ENCODE results near the gene HOXA7. TPM values are rescaled to one million over a fixed set of nuclear protein-coding genes. Genes with fewer than 3 reads are reported as not detected.

HOXA7 gene
- total RNA-seq, 2 donors from 2014 or later: not detected

- H3K4me1 ChIP-seq (ENCODE audit: control insufficient read depth, insufficient read depth, low read length): no peaks in the 10 kb centered on the region
- no peaks in the 10 kb centered on the region for H3K36me3 ChIP-seq (ENCODE audit: control insufficient read depth, insufficient read depth, low read length)
- no peak for DNase-seq
- H3K9me3 ChIP-seq (ENCODE audit: control insufficient read depth, low read length): peaks cover 3% of the 10 kb centered on the region
- H3K27ac ChIP-seq (ENCODE audit: low read depth, low read length): no peak overlapping the region
- Mint-ChIP-seq H3K27me3 (ENCODE audit: insufficient read depth) (peaks cover 100% of the 10 kb centered on the region), H3K4me3 (no peak overlapping the region), H3K9me3 (peaks cover 6% of the 10 kb centered on the region), H3K4me1 (peaks cover 11% of the 10 kb centered on the region), H3K36me3 (ENCODE audit: low read depth) (no peaks in the 10 kb centered on the region), H3K27ac (no peak overlapping the region)
- H3K4me3 ChIP-seq (ENCODE audit: low read length): no peak overlapping the region
- H3K9ac ChIP-seq (ENCODE audit: extremely low read depth, low read length, poor library complexity, severe bottlenecking): no peak overlapping the region
- TF ChIP-seq CTCF (conservative IDR thresholded peaks at IDR 0.05): no peak
- H3K27me3 ChIP-seq (ENCODE audit: control insufficient read depth, insufficient read depth, low read length, poor library complexity, severe bottlenecking): peaks cover 100% of the 10 kb centered on the region
- WGBS, 2 experiments (ENCODE audit: insufficient coverage in 1 of 2, insufficient read length in 1 of 2): 37 to 48% methylated on average over 13 to 18 of the region's 18 CpGs
Measured at GRCh38 chr7:27141137-27141922, 15.1 kb downstream of the HOXA7 start.

- WGBS, 2 experiments (ENCODE audit: insufficient coverage in 1 of 2, insufficient read length in 1 of 2): 32 to 43% methylated on average over 9 to 15 of the region's 15 CpGs
- Mint-ChIP-seq H3K9me3 (peaks cover 4% of the 10 kb centered on the region), H3K4me3 (no peak overlapping the region), H3K27ac (no peak overlapping the region), H3K36me3 (ENCODE audit: low read depth) (no peaks in the 10 kb centered on the region), H3K4me1 (peaks cover 11% of the 10 kb centered on the region), H3K27me3 (ENCODE audit: insufficient read depth) (peaks cover 100% of the 10 kb centered on the region)
- Histone ChIP-seq H3K9ac (ENCODE audit: extremely low read depth, low read length, poor library complexity, severe bottlenecking) (no peak overlapping the region), H3K4me1 (ENCODE audit: control insufficient read depth, insufficient read depth, low read length) (no peaks in the 10 kb centered on the region), H3K9me3 (ENCODE audit: control insufficient read depth, low read length) (peaks cover 3% of the 10 kb centered on the region), H3K27me3 (ENCODE audit: control insufficient read depth, insufficient read depth, low read length, poor library complexity, severe bottlenecking) (peaks cover 100% of the 10 kb centered on the region), H3K36me3 (ENCODE audit: control insufficient read depth, insufficient read depth, low read length) (no peaks in the 10 kb centered on the region), H3K27ac (ENCODE audit: low read depth, low read length) (no peak overlapping the region), H3K4me3 (ENCODE audit: low read length) (no peak overlapping the region)
- DNase-seq: no peak
- TF ChIP-seq CTCF (conservative IDR thresholded peaks at IDR 0.05): no peak
Measured at GRCh38 chr7:27140126-27140857, 16.2 kb downstream of the HOXA7 start.

- WGBS, 2 experiments (ENCODE audit: insufficient coverage in 1 of 2, insufficient read length in 1 of 2): 3% methylated on average over 19 to 53 of the region's 53 CpGs
- Mint-ChIP-seq H3K4me1 (peaks cover 11% of the 10 kb centered on the region), H3K27me3 (ENCODE audit: insufficient read depth) (peaks cover 100% of the 10 kb centered on the region), H3K4me3 (no peak overlapping the region), H3K27ac (no peak overlapping the region), H3K36me3 (ENCODE audit: low read depth) (no peaks in the 10 kb centered on the region), H3K9me3 (no peaks in the 10 kb centered on the region)
- peaks cover 3% of the 10 kb centered on the region for H3K9me3 ChIP-seq (ENCODE audit: control insufficient read depth, low read length)
- TF ChIP-seq CTCF (conservative IDR thresholded peaks at IDR 0.05): no peak
- H3K4me1 ChIP-seq (ENCODE audit: control insufficient read depth, insufficient read depth, low read length): no peaks in the 10 kb centered on the region
- peak overlapping the region; percentile 21 for H3K27ac ChIP-seq (ENCODE audit: low read depth, low read length)
- peaks cover 100% of the 10 kb centered on the region for H3K27me3 ChIP-seq (ENCODE audit: control insufficient read depth, insufficient read depth, low read length, poor library complexity, severe bottlenecking)
- peak; percentile 73 for DNase-seq
- no peak overlapping the region for H3K9ac ChIP-seq (ENCODE audit: extremely low read depth, low read length, poor library complexity, severe bottlenecking)
- H3K4me3 ChIP-seq (ENCODE audit: low read length): peak overlapping the region; percentile 5
- no peaks in the 10 kb centered on the region for H3K36me3 ChIP-seq (ENCODE audit: control insufficient read depth, insufficient read depth, low read length)
Measured at GRCh38 chr7:27139334-27140125, 16.9 kb downstream of the HOXA7 start.

Data from endodermal cell (in vitro differentiated cells).